H1 (cell line): Measurements from ENCODE around the gene CLCNKB. TPM values are rescaled to one million over a fixed set of nuclear protein-coding genes. Genes with fewer than 3 reads are reported as not detected.
A peak's percentile ranks its signal among the peaks of the same experiment; 100 is the strongest.

Source experiments
- CTCF ChIA-PET: fragments of 300-600 bp; sonication (Branson Sonifier 250); formaldehyde crosslinking; loops from one replicate; lab custom pipeline; 2021; ENCODE audit not compliant: partially characterized antibody; lab: Charles Lee
- POLR2A ChIA-PET: fragments of 300-600 bp; sonication (Branson Sonifier 250); formaldehyde crosslinking; loops from one replicate; lab custom pipeline; 2021; ENCODE audit warnings: inconsistent platforms; ENCODE audit not compliant: partially characterized antibody; lab: Charles Lee
- DNase-seq, 2 experiments: peaks; one replicate each; pipeline versions ENCODE4 v3.0.0 to v3.0.0-alpha.2; 2010 to 2022; ENCODE audit warnings: low spot score in 2 of 2, low read depth in 1 of 2, mixed read lengths in 1 of 2
- FAIRE-seq: peaks from 2 replicates; lab custom pipeline; 2011; peaks lifted over from hg19 to GRCh38; lab: Jason Lieb, UNC
- H2AFZ ChIP-seq: 2 replicates; pipeline ENCODE4 v1.8.1; 2012; ENCODE audit warnings: low read length, inconsistent platforms
- H2AK5ac ChIP-seq: 2 replicates; pipeline ENCODE4 v1.6.1; 2013; ENCODE audit warnings: low read depth, low read length
- H2BK120ac ChIP-seq: replicated peaks from 2 replicates; pipeline ENCODE3; 2013; ENCODE audit warnings: low read depth, low read length, inconsistent platforms
- H2BK12ac ChIP-seq: 2 replicates; pipeline ENCODE4 v1.6.1; 2013; ENCODE audit warnings: low read depth, low read length
- H2BK15ac ChIP-seq: 2 replicates; pipeline ENCODE4 v1.6.1; 2013; ENCODE audit warnings: low read length
- H2BK20ac ChIP-seq: 2 replicates; pipeline ENCODE4 v1.6.1; 2013; ENCODE audit warnings: low read length
- H2BK5ac ChIP-seq: 2 replicates; pipeline ENCODE4 v1.6.1; 2013; ENCODE audit warnings: low read depth, low read length
- H3K14ac ChIP-seq: 2 replicates; pipeline ENCODE4 v1.6.1; 2013; ENCODE audit warnings: inconsistent platforms; ENCODE audit not compliant: insufficient read length
- H3K18ac ChIP-seq: 2 replicates; pipeline ENCODE4 v1.6.1; 2013; ENCODE audit warnings: low read length; ENCODE audit errors: extremely low read depth
- H3K23ac ChIP-seq: 2 replicates; pipeline ENCODE4 v1.6.1; 2013; ENCODE audit warnings: inconsistent platforms; ENCODE audit not compliant: insufficient read length
- H3K23me2 ChIP-seq: 2 replicates; pipeline ENCODE4 v1.6.1; 2013; ENCODE audit warnings: low read depth, low read length
- H3K27ac ChIP-seq: 2 replicates; pipeline ENCODE4 v1.6.1; 2011; ENCODE audit warnings: low read depth, low read length, inconsistent platforms
- H3K27me3 ChIP-seq, 4 experiments: replicated peaks in 1 of 4; 1 replicate in 1 of 4; 2 replicates in 3 of 4; pipeline versions ENCODE4 v1.6.1 to v1.8.1; 2011 to 2013; ENCODE audit warnings: low read length in 3 of 4, mild to moderate bottlenecking in 3 of 4, inconsistent platforms in 2 of 4, mixed read lengths in 2 of 4, moderate library complexity in 1 of 4; ENCODE audit not compliant: control insufficient read depth in 3 of 4, insufficient read depth in 3 of 4; ENCODE audit errors: extremely low read depth in 1 of 4
- H3K36me3 ChIP-seq, 4 experiments: 2 replicates each; pipeline versions ENCODE4 v1.6.1 to v1.8.1; 2011 to 2013; ENCODE audit warnings: mild to moderate bottlenecking in 4 of 4, low read length in 3 of 4, moderate library complexity in 2 of 4, control low read depth in 1 of 4, inconsistent platforms in 1 of 4; ENCODE audit not compliant: insufficient read depth in 4 of 4, control insufficient read depth in 2 of 4
- H3K4ac ChIP-seq: replicated peaks from 2 replicates; pipeline ENCODE3; 2013; ENCODE audit warnings: low read length, low read depth, mixed read lengths, inconsistent platforms; ENCODE audit not compliant: insufficient read length
- H3K4me1 ChIP-seq, 4 experiments: replicated peaks in 1 of 4; 1 replicate in 1 of 4; 2 replicates in 3 of 4; pipeline versions ENCODE4 v1.6.1 to v1.8.1; 2011 to 2013; ENCODE audit warnings: low read length in 3 of 4, inconsistent platforms in 2 of 4, mixed read lengths in 1 of 4; ENCODE audit not compliant: insufficient read depth in 4 of 4, control insufficient read depth in 3 of 4
- H3K4me2 ChIP-seq, 2 experiments: 2 replicates each; pipeline versions ENCODE4 v1.6.1 to v1.8.1; 2011 to 2013; ENCODE audit warnings: low read depth in 2 of 2, low read length in 2 of 2, control low read depth in 1 of 2, inconsistent platforms in 1 of 2, mild to moderate bottlenecking in 1 of 2; ENCODE audit not compliant: insufficient read depth in 1 of 2
- H3K4me3 ChIP-seq, 4 experiments: fragments of 200-600, 300-600 bp in 1 of 4; sonication (generic), shearing (Covaris generic), sonication (Bioruptor Twin) in 1 of 4; 2 replicates each; pipeline versions ENCODE4 v1.5.1 to v1.8.1; 2011 to 2016; ENCODE audit warnings: low read length in 4 of 4, low read depth in 3 of 4, control low read depth in 2 of 4, inconsistent platforms in 2 of 4, mild to moderate bottlenecking in 2 of 4, mixed read lengths in 1 of 4, moderate library complexity in 1 of 4; ENCODE audit not compliant: insufficient read depth in 2 of 4; ENCODE audit errors: extremely low read depth in 1 of 4
- H3K56ac ChIP-seq: replicated peaks from 2 replicates; pipeline ENCODE3; 2013; ENCODE audit warnings: low read depth, mild to moderate bottlenecking, mixed read lengths, low read length, inconsistent platforms; ENCODE audit not compliant: insufficient read length
- H3K79me1 ChIP-seq: 2 replicates; pipeline ENCODE4 v1.6.1; 2013; ENCODE audit warnings: low read depth, low read length, control low read depth
- H3K79me2 ChIP-seq, 2 experiments: 2 replicates each; pipeline versions ENCODE4 v1.6.1 to v1.8.1; 2012 to 2013; ENCODE audit warnings: low read length in 2 of 2, mild to moderate bottlenecking in 2 of 2, inconsistent platforms in 1 of 2; ENCODE audit not compliant: insufficient read depth in 2 of 2, control insufficient read depth in 1 of 2
- H3K9ac ChIP-seq, 4 experiments: replicated peaks in 1 of 4; 1 replicate in 1 of 4; 2 replicates in 3 of 4; pipeline versions ENCODE4 v1.6.1 to v1.8.1; 2011 to 2013; ENCODE audit warnings: low read depth in 3 of 4, low read length in 3 of 4, control low read depth in 2 of 4, mild to moderate bottlenecking in 2 of 4, moderate library complexity in 2 of 4, inconsistent platforms in 1 of 4; ENCODE audit errors: extremely low read depth in 1 of 4
- H3K9me3 ChIP-seq, 2 experiments: 2 replicates each; pipeline versions ENCODE4 v1.6.1 to v1.8.1; 2012 to 2013; ENCODE audit warnings: mild to moderate bottlenecking in 2 of 2, moderate library complexity in 2 of 2, control low read depth in 1 of 2, inconsistent platforms in 1 of 2, low read depth in 1 of 2, low read length in 1 of 2, mixed read lengths in 1 of 2; ENCODE audit not compliant: insufficient read depth in 2 of 2
- H4K20me1 ChIP-seq, 2 experiments: replicated peaks in 1 of 2; 2 replicates each; pipeline versions ENCODE3 to v1.8.1; 2011 to 2013; ENCODE audit warnings: inconsistent platforms in 2 of 2, low read length in 2 of 2, mild to moderate bottlenecking in 1 of 2; ENCODE audit not compliant: insufficient read depth in 2 of 2, control insufficient read depth in 1 of 2
- H4K5ac ChIP-seq: 2 replicates; pipeline ENCODE4 v1.6.1; 2013; ENCODE audit warnings: low read length, low read depth, mixed read lengths, inconsistent platforms; ENCODE audit not compliant: insufficient read length
- H4K8ac ChIP-seq: 2 replicates; pipeline ENCODE4 v1.8.0; 2013; ENCODE audit warnings: mild to moderate bottlenecking, moderate library complexity, low read length, inconsistent platforms; ENCODE audit not compliant: insufficient read depth; ENCODE audit errors: extremely low read depth
- H4K91ac ChIP-seq: replicated peaks from 2 replicates; pipeline ENCODE3; 2013; ENCODE audit warnings: low read length, mixed read lengths, inconsistent platforms; ENCODE audit not compliant: insufficient read length
- BCL11A ChIP-seq, 2 experiments: IDR thresholded peaks; one replicate each; pipeline ENCODE4 v1.6.1; 2011; ENCODE audit warnings: low read depth in 2 of 2, low read length in 2 of 2, mild to moderate bottlenecking in 2 of 2
- MAX ChIP-seq: IDR thresholded peaks from 2 replicates; pipeline ENCODE4 v1.6.1; 2012; ENCODE audit warnings: inconsistent platforms
- RAD21 ChIP-seq, 2 experiments: IDR thresholded peaks in 1 of 2; conservative IDR thresholded peaks in 1 of 2; 2 replicates each; pipeline ENCODE4 v1.6.1; 2011; ENCODE audit warnings: low read depth in 2 of 2, low read length in 2 of 2, improper control_type of control experiment in 1 of 2, inconsistent platforms in 1 of 2, mild to moderate bottlenecking in 1 of 2, moderate library complexity in 1 of 2
- WGBS, 2 experiments: shearing (Covaris generic) in 1 of 2; methylation state at CpG; one replicate each; pipeline versions ENCODE4 v1.1.6 to v1.1.7; 2013 to 2015; ENCODE audit warnings: low lambda C conversion rate in 2 of 2, mixed read lengths in 2 of 2, inconsistent platforms in 1 of 2, low coverage in 1 of 2, missing lambda C conversion rate in 1 of 2; ENCODE audit not compliant: insufficient replicate concordance in 2 of 2, insufficient coverage in 1 of 2, insufficient read length in 1 of 2; ENCODE audit errors: extremely low coverage in 1 of 2, missing lambda C conversion rate in 1 of 2; 5-methylcytosine and 5-hydroxymethylcytosine counted together
- polyA plus RNA-seq, 7 experiments: library from polyadenylated mRNA; depleted of rRNA in 3 of 7; stranded (reverse) in 5 of 7; unstranded in 2 of 7; fragments of >200 nt in 5 of 7; fragments of 200-250 nt in 2 of 7; gene quantifications; 1 replicate in 5 of 7; 2 replicates in 1 of 7; 4 replicates in 1 of 7; pipeline versions ENCODE4 v1.2.1 to v1.2.3, GENCODE V29; 2011 to 2013; ENCODE audit warnings: missing spikeins in 2 of 7, mixed read lengths in 2 of 7
- total RNA-seq: library from RNA; stranded (reverse); fragmentation: NEBNext Ultra II Directional; extraction: Animal tissue kit (Norgen Biotek cat#: 25700); gene quantifications from 2 replicates; pipeline ENCODE4 v1.2.1, GENCODE V29; 2021
- TF ChIP-seq, protein P1 (sequence below): IDR thresholded peaks from 2 replicates; pipeline ENCODE4 v1.6.1; 2011; ENCODE audit warnings: low read depth, mild to moderate bottlenecking, low read length; ENCODE audit not compliant: insufficient read depth
- TF ChIP-seq, protein P2 (sequence below), 3 experiments: IDR thresholded peaks; 1 replicate in 2 of 3; 2 replicates in 1 of 3; pipeline versions ENCODE4 v1.5.1 to v1.6.1; 2011; ENCODE audit warnings: low read length in 3 of 3, mild to moderate bottlenecking in 3 of 3, inconsistent platforms in 2 of 3, low read depth in 1 of 3, moderate library complexity in 1 of 3; ENCODE audit not compliant: insufficient read depth in 1 of 3; ENCODE audit errors: control extremely low read depth in 1 of 3

CLCNKB gene
- total and polyA plus RNA-seq, 2 of the 8 experiments (the other 6 are each of a cell fraction or from before 2014, with no cell fraction given), result 1.2 to 3.5 TPM

- no peak overlapping the region for H3K9ac ChIP-seq
- no peak overlapping the region for H4K5ac ChIP-seq
- H2BK20ac ChIP-seq, result no peak overlapping the region
- no peak overlapping the region for H2AK5ac ChIP-seq
- H2BK12ac ChIP-seq, result no peak overlapping the region; the same call in 1 of the 2 replicates
- H2BK15ac ChIP-seq, result no peak overlapping the region
- peaks cover 0 to 5% of the 10 kb centered on the region in 2 experiments for H4K20me1 ChIP-seq
- no peak overlapping the region for H3K27ac ChIP-seq
- H3K4me1 ChIP-seq, result no peaks in the 10 kb centered on the region
- no peaks in the 10 kb centered on the region for H3K9me3 ChIP-seq
- H3K23me2 ChIP-seq, result no peaks in the 10 kb centered on the region
- WGBS, 2 experiments, result 84% methylated on average over 11 of the region's 11 CpGs; no CpG with 5 or more reads in 1 of the 2 experiments
- POLR2A ChIA-PET, result interaction anchor here (1.2 to 1.6 kb wide), 2 partner anchors 44 to 60 kb away, joined by 3 to 5 read pairs; no protein-coding TSS in a partner anchor
- TF ChIP-seq RAD21 (IDR thresholded peaks at IDR 0.05 in 1 of 2, conservative IDR thresholded peaks at IDR 0.05 in 1 of 2; ENCODE audit: low read depth in 2 of 2, low read length in 2 of 2), result peak; percentile 53 to 68
- TF ChIP-seq, protein P1, sequence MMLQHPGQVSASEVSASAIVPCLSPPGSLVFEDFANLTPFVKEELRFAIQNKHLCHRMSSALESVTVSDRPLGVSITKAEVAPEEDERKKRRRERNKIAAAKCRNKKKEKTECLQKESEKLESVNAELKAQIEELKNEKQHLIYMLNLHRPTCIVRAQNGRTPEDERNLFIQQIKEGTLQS, result no peak
- no peak for TF ChIP-seq BCL11A (IDR thresholded peaks at IDR 0.05; ENCODE audit: low read depth in 2 of 2, low read length in 2 of 2)
- TF ChIP-seq, protein P2, sequence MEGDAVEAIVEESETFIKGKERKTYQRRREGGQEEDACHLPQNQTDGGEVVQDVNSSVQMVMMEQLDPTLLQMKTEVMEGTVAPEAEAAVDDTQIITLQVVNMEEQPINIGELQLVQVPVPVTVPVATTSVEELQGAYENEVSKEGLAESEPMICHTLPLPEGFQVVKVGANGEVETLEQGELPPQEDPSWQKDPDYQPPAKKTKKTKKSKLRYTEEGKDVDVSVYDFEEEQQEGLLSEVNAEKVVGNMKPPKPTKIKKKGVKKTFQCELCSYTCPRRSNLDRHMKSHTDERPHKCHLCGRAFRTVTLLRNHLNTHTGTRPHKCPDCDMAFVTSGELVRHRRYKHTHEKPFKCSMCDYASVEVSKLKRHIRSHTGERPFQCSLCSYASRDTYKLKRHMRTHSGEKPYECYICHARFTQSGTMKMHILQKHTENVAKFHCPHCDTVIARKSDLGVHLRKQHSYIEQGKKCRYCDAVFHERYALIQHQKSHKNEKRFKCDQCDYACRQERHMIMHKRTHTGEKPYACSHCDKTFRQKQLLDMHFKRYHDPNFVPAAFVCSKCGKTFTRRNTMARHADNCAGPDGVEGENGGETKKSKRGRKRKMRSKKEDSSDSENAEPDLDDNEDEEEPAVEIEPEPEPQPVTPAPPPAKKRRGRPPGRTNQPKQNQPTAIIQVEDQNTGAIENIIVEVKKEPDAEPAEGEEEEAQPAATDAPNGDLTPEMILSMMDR (IDR thresholded peaks at IDR 0.05; ENCODE audit: control extremely low read depth in 1 of 3, insufficient read depth in 1 of 3, low read depth in 1 of 3, low read length in 3 of 3), result peak; percentile 64 to 71 (median 67)
- no peak for TF ChIP-seq MAX
- CTCF ChIA-PET, result interaction anchor here (0.7 to 2.1 kb wide), 15 partner anchors 8 to 203 kb away, joined by 3 to 15 read pairs (median 4); partner anchors contain the start of genes SRARP and ZBTB17
- H3K79me2 ChIP-seq, result no peaks in the 10 kb centered on the region
- no peak overlapping the region for H4K91ac ChIP-seq
- no peaks in the 10 kb centered on the region for H3K79me1 ChIP-seq
- no peak overlapping the region for H3K4ac ChIP-seq
- H3K23ac ChIP-seq, result no peak overlapping the region
- H3K4me2 ChIP-seq, result no peak overlapping the region
- no peak for FAIRE-seq
- no peak for DNase-seq
- no peaks in the 10 kb centered on the region for H3K36me3 ChIP-seq
- H3K4me3 ChIP-seq, result no peak overlapping the region
- no peak overlapping the region for H3K14ac ChIP-seq
- H4K8ac ChIP-seq, result no peak overlapping the region
- no peak overlapping the region for H2AFZ ChIP-seq
- H3K27me3 ChIP-seq, result peaks cover 0 to 3% (median 0%) of the 10 kb centered on the region in 4 experiments; a peak in 1 of 7 replicates
- H3K18ac ChIP-seq, result no peak overlapping the region
- no peak overlapping the region for H3K56ac ChIP-seq
- 0 out of 2 replicates have a peak overlapping the region, but pooled peaks have one; percentile 5 for H2BK5ac ChIP-seq
- no peak overlapping the region for H2BK120ac ChIP-seq
Observed at GRCh38 chr1:15994590-15995351, 48.8 kb upstream of the CLCNKB start.
